Stimulated activated CD4-positive, alpha-beta T cell treated with anti-CD3 and anti-CD28 coated beads, Interleukin-1b, Interleukin-23, amount 100 ng/mL, for 1 hour (primary cell): ENCODE data around the gene NUP37.
A peak's percentile ranks its signal among the peaks of the same experiment; 100 is the strongest.
"Not testable (repeated sequence)": the region's sequence is repeated elsewhere in the genome, so short reads cannot be mapped to it uniquely, and the experiment has no call there.

Source experiments
- DNase-seq, 2 donors: peaks; one replicate each; pipeline ENCODE4 v3.0.0-alpha.2; 2020; ENCODE audit warnings: low read depth in 2 of 2

The NUP37 gene, protein sequence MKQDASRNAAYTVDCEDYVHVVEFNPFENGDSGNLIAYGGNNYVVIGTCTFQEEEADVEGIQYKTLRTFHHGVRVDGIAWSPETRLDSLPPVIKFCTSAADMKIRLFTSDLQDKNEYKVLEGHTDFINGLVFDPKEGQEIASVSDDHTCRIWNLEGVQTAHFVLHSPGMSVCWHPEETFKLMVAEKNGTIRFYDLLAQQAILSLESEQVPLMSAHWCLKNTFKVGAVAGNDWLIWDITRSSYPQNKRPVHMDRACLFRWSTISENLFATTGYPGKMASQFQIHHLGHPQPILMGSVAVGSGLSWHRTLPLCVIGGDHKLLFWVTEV

DNA sequence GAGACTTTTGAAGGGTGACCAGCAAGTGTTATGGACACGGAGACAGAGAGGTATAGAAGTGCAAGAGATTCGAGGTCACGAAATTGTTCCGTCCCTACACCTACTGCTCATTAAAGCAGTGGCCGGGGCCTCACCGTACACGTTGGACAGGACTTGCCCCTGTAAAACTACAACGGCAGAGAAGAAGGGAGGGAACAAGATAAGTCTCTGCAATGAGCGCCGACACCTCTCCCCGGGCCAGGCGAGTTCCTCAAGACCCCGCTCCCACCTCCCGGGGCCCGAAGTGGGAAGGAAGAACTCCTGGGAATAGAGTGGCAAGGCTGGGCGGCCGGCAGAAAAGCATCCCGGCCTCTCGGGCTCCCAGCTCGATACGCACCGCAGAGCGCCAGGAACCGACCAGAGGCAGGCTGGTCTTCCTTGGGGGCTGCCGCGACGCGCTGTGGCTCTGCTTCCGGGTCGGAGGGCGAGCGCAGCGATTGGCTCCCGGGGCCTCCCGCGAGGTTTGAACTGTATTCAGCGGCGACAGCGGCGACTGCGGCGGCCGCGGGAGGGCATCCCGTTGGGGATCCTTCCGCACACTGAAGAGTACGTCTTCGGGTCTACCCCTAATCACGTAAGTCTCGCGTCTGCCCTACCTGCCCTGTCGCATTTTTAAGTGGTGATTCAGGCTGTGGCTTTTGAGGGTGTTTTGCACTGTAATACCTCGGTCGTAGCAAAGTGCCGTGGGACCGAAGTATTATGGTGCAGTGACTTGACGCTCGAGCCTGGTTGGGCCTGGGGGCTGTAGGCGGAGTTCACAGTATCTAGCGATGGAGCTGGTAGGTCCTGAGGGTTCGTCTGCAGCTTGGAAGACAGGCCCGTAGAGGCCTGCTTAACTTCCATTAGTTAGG lies at the start of gene NUP37, which contains the start of gene PARPBP:
TSS of gene NUP37 (minus strand) at position 441 of the 890 bp plus-strand sequence. CDS start 1,596 bp downstream, outside the sequence.
TSS of gene PARPBP (plus strand) at position 510 of the 890 bp plus-strand sequence. CDS start 3,706 bp downstream, outside the sequence.
- peak; percentile 68 to 82 for DNase-seq

DNA sequence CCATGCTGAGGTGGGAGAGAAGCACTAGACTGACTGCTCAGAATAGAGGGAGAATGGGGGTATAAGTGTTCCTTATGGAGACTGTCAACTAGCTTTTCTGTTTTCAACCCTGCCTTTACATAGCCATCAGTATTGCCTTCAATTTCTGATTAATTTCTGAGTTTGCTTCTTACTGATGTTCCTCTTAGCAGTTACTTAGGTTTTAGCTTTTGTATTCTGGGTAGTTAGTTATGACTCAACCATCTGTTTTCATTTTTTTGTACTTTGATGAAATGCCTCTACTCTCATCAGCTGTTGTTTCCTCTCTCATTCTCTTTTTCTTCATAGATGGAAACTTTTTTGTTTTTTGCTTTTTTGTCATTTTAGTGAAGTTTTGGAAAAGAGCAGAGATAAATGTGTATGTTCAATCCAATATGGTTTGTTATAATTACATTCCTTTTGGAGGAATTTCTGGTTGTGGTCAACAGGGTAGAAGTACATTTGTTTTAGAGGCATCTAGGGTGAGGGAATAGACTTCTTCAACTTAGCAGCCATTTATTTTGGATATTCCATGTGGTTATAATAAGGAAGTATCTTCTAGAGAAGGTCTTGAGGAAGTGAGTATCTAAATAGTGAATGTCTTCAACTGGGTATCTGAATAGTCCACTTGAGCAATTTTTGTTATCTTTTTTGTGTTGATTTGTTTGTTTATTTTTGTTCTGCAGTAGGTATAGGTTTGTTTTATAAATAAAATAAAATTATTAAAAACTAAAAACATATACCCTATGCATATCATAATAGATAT lies 48.1 kb upstream of the NUP37 start:
- no peak for DNase-seq

DNA sequence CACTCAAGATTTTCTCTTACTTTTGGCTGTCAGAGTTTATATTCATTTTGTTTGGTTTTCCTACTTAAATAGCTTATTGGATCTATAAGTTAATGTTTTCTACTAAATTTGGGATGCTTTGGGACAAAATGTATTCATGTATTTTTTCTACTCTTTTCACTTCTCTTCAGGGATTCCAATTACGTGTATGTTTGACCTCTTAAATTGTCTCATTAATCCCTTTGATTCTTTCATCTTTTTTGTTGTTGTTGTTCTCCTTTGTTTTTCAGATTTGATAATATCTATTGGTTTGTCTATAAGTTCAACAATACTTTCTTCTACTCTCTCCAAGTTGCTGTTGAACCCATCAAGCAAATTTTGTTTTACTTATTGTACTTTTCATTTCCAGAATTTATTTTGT lies 43.5 kb upstream of the NUP37 start:
- no peak for DNase-seq

DNA sequence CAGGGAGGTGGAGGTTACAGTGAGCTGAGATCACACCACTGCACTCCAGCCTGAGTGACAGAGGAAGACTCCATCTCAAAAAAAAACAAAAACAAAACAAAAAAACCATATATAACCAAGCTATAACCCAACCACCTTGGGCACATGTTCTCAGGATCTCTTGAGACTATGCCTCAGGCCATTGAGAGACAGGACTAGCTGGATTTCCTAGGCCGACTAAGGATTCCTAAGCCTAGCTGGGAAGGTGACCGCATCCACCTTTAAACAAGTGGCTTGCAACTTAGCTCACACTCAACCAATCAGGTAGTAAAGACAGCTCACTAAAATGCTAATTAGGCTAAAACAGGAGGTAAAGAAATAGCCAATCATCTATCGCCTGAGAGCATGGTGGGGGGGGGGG lies 35.3 kb upstream of the NUP37 start:
- DNase-seq, result not testable (repeated sequence)

DNA sequence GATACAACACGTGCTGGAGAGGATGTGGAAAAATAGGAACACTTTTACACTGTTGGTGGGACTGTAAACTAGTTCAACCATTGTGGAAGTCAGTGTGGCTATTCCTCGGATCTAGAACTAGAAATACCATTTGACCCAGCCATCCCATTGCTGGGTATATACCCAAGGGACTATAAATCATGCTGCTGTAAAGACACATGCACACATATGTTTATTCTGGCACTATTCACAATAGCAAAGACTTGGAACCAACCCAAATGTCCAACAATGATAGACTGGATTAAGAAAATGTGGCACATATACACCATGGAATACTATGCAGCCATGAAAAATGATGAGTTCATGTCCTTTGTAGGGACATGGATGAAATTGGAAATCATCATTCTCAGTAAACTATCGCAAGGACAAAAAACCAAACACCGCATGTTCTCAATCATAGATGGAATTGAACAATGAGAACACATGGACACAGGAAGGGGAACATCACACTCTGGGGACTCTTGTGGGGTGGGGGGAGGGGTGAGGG lies 27.2 kb upstream of the NUP37 start:
- DNase-seq, result not testable (repeated sequence)

DNA sequence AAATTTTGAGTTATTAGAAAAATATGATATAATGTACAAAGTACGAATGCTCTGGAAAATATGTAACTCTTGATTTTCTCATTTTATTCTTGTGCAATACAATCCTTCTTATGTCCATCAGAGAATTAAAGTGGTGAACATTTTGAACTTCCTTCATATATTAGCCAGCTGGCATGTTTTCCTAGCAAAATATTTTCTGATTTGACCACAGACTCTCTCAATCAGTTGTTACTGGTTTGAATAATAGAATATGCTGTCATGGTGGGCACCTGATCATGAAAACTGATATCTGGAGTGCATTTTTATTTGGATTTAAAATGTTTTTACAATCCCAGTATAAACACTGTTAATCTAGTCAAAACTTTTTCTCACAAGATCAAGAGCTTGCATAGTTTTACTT lies 24.3 kb upstream of the NUP37 start:
- DNase-seq, result no peak

DNA sequence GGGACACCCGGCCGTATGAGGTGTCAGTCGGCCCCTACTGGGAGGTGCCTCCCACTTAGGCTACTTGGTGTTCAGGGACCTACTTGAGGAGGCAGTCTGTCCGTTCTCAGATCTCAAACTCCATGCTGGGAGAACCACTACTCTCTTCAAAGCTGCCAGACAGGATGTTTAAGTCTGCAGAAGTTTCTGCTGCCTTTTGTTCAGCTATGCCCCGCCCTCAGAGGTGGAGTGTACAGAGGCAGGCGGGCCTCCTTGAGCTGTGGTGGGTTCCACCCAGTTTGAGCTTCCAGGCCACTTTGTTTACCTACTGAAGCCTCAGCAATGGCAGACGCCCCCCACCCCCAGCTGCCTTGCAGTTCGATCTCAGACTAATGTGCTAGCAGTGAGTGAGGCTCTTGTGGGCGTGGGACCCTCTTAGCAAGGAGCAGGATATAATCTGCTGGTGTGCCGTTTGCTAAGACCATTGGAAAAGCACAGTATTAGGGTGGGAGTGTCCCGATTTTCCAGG lies 23.0 kb upstream of the NUP37 start:
- DNase-seq, result not testable (repeated sequence)

DNA sequence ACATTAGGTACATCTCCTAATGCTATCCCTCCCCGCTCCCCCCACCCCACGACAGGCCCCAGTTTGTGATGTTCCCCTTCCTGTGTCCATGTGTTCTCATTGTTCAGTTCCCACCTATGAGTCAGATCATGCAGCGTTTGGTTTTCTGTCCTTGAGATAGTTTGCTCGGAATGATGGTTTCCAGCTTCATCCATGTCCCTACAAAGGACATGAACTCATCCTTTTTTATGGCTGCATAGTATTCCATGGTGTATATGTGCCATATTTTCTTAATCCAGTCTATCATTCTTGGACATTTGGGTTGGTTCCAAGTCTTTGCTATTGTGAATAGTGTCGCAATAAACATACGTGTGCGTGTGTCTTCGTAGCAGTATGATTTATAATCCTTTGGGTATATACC lies 17.7 kb upstream of the NUP37 start:
- not testable (repeated sequence) for DNase-seq

DNA sequence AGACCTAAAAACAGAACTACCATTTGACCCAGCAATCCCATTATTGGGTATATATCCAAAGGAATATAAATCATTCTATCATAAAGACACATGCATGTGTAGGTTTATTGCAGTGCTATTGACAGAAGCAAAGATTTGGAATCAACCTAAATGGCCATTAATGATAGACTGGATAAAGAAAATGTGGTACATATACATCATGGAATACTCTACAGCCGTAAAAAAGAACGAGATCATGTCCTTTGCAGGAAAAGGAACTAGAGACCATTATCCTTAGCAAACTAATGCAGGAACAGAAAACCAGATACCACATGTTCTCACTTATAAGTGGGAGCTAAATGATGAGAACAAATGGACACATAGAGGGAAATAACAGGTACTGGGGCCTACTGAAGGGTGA lies 11.5 kb upstream of the NUP37 start:
- DNase-seq, result not testable (repeated sequence)

DNA sequence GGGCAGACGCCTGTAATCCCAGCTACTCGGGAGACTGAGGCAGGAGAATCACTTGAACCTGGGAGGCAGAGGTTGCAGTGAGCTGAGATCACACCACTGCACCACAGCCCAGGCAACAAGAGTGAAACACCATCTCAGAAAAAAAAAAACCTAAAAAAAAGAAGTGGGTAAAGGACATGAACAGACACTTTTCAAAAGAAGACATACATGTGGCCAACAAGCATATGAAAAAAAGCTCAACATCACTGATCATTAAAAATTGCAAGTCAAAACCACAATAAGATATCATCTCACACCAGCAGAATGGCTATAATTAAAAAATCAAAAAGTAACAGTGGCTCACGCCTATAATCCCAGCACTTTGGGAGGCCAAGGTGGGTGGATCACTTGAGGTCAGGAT lies 10.8 kb upstream of the NUP37 start:
- not testable (repeated sequence) for DNase-seq

DNA sequence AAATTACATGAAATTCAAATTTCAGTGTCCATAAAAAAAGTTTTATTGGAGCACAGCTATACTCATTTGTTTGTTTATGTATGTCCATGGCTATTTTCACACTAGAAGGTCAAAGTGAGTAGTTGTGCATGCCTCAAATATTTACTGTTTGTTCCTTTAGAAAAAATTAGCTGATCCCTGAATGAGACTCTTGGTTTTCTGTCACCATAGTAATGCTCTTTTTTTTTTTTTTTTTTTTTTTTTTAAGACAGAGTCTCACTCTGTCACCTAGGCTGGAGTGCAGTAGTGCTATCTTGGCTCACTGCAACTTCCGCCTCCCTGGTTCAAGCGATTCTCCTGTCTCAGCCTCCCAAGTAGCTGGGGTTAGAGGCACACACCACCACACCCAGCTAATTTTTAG lies 1.4 kb upstream of the NUP37 start:
- not testable (repeated sequence) for DNase-seq

DNA sequence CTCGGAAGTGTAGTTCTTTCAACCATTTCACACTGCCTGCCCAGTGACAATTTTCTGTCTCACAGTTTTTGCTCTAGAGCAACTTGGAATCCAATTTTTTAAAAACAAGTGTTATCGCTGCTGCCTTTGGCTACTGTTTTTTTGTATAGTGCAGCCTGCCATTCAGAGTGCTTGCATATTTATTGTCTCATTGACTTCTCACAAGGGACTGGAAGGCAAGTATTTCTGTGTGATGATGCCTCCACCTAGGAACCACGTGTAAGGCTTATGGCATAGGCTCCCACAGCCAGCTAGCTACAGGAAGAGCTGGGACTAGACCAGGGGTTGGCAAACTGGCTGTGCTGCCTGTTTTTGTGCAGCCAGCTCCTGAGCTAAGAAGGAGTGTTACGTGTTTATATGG lies 972 bp upstream of the NUP37 start:
- DNase-seq, result no peak

DNA sequence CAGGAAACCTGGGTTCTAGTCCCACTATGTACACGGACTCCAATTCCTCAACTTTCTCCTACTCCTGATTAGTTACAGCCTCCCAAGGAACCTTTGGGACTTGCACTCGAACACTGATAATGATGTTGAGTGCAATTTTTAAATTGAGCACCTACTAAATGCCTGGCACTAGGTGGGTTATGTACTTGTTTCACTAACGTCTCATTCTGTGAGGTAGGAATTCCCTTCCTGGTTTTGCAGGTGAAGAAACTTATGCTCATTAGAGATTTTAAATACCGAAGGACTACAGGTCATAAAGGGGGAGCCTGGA lies 605 bp upstream of the NUP37 start:
- DNase-seq, result no peak

DNA sequence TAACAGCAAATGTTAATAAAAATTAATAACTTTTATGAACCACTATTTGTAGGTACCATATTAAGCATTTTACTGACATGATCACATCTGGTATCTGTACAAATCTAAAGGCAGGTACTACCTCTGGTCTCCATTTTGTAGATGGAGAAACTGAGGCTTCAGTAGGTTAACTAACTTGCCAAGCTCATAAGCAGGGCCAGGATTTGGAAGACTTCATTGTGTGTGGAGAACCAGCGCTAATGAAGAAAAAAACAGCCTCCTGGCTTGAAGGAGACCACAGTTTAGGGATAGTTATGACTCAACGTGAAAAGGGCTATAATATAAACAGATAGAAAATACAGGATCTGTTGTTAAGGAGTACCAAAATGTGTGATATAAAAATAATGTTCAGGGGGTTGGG lies 1.0 kb downstream of the NUP37 start:
- no peak for DNase-seq

DNA sequence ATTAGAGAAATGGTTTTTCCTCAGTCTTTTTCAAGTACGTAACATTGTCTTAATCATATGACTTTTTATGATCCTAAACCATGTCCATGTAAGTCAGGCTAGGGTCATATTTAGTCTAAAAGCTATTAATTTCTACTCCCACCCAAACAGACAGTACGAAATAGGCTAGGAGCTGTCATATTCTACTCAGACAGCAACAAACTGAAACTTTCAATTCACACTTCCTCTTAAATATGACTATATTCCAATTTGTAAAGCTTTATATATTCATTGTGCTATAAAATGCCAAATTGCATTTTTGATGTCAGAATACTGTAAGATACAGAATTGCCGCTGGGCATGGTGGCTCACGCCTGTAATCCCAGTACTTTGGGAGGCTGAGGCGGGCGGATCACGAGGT lies 3.5 kb downstream of the NUP37 start:
- DNase-seq, result no peak

DNA sequence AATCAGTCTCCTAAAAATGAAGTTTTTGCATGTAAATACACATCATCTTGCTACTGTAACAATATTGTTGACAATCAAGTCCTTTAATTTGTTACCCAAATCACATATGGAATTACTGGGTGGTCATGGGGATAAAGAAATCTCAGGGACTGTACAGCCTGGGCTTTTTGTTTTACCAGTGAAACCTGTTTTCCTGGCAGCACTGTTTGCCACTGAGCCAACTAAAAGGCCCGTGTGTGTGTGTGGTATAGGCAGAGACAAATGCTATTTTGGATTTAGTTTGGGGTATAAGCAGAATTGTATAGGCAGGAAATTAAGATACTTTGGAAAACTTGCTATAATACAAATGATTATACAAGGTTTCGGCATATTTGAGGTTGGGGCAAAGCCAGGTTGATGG lies 5.7 kb downstream of the NUP37 start:
- no peak for DNase-seq

DNA sequence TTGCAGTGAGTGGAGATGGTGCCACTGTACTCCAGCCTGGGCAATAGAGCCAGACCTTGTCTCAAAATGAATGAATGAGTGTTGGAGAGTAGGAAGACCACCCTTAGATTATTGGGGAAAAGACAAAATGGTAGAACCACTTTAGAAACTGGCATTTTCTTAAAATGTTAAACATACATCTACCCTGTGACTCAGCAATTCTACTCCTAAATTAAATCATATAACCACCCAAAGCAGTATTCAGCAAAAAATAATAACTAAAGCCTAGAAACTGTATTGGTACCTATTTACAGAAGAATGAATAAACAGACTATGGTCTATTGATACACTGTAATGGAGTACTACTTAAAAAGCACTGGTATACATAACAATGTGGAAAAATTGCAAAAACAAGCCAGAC lies 9.1 kb downstream of the NUP37 start:
- DNase-seq, result no peak

DNA sequence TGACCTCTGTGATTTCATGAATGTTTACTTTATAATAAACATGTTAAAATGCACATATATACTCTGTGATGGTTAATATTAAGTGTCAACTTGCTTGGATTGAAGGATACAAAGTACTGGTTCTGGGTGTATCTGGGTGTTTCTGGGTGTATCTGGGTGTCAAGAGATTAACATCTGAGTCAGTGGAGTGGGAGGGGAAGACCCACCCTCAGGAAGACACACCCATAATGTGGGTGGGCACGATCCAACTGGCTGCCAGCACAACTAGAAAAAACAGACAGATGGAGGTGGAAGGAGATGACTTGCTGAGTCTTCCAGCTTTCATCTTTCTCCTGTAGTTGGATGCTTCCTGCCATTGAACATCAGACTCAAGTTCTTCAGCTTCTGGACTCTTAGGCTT lies 11.9 kb downstream of the NUP37 start:
- no peak for DNase-seq

DNA sequence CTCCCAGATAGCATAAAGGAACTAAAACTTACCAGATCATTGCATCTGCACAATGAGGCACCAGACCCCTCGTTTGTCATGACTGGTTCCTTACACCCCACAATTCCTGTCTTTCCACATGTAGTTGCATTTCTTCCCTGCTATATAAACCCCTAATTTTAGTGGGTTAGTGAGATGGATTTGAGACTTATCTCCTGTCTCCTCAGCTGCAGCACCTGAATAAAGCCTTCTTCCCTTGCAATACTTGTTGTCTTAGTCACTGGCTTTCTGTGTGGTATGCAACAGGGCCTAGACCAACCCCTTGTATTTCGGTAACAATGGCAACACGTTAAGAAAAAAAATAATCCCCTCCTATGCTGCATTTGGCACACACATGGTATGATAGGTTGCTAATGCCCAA lies 13.0 kb downstream of the NUP37 start:
- DNase-seq, result no peak

DNA sequence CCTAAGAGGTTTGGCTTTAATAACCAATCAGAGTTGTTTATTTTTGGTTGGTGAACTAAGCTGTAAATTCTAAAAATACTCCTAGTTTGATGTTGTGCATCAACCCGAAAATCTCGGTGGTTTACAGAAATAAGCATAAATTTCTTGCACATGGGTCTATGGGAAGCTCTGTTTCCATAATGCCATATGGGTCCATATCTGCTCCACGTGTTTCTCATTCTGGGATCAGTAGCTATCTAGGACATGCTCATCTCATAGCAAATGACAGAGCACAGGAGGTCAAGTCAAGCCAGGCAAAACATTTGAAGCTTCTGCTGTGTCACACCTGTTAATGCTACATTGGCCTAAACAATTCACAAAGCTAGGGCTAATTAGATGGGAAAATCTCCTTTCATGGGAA lies 23.1 kb downstream of the NUP37 start:
- no peak for DNase-seq

DNA sequence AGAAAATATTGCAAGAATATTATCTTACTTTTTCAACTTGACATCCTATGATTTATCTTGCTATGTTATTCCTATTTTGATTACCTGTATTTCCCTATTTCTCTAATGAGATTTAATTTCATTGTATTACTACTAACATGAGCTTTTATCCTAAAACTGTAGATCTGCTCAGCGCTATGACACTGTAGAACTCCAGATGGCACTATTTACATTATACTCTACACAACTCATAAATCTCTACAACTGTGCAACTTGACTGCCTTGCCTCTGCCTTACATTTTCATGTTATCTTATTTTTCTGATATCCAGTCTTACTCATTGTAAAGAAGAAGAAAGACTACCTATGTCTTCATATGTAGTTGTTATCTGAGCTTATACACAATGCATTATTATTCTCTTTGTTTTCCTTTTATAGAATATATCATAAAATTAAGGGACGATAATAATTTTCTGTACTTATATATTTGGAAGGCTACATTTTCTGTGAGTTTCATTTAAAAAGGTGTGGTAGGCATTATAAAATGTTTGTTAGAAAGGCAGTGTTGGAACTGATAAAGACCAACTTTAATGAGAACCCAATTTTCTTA lies 24.1 kb downstream of the NUP37 start:
- no peak for DNase-seq
